Colonic mucosa (tissue), 4 donors: ENCODE data around the gene FMNL1. TPM values are rescaled to one million over a fixed set of nuclear protein-coding genes. Genes with fewer than 3 reads are reported as not detected.

ENCODE experiments used
- DNase-seq: peaks from one replicate; pipeline ENCODE4 v3.0.0-alpha.2; 2020
- H3K27ac ChIP-seq: fragments of 200-600 bp; one replicate; pipeline ENCODE4 v1.8.0; 2021
- H3K27me3 ChIP-seq: fragments of 200-600 bp; one replicate; pipeline ENCODE4 v1.8.0; 2021
- H3K36me3 ChIP-seq: fragments of 200-600 bp; one replicate; pipeline ENCODE4 v1.8.0; 2021
- H3K4me1 ChIP-seq: fragments of 200-600 bp; one replicate; pipeline ENCODE4 v1.8.0; 2021; ENCODE audit warnings: mild to moderate bottlenecking
- H3K4me3 ChIP-seq: fragments of 200-600 bp; one replicate; pipeline ENCODE4 v1.8.0; 2021
- H3K9ac ChIP-seq, 2 donors: one replicate each; pipeline ENCODE4 v1.7.0; 2013; ENCODE audit warnings: control low read depth in 2 of 2, low read depth in 2 of 2, low read length in 2 of 2
- H3K9me3 ChIP-seq: fragments of 200-600 bp; one replicate; pipeline ENCODE4 v1.8.0; 2021
- intact Hi-C: fragments of 100-400 bp; cut with DNase I; formaldehyde crosslinking; loops from one replicate; pipeline ENCODE4 v1.14.1; 2022
- total RNA-seq, 2 donors: library from RNA; stranded (reverse); fragmentation: NEBNext Ultra II Directional in 1 of 2; extraction: Animal tissue kit (Norgen Biotek cat#: 25700) in 1 of 2; gene quantifications; one replicate each; pipeline ENCODE4 v1.2.1, GENCODE V29; 2021
- TF ChIP-seq, protein P1 (sequence below): fragments of 200-600 bp; IDR thresholded peaks from one replicate; pipeline ENCODE4 v1.8.0; 2022; ENCODE audit warnings: antibody characterized with exemption, mild to moderate bottlenecking
- donor health status: healthy.
- donor health status: DM: no; HTN: no; CAD: no.
- donor health status: DM: no; HTN: no; CAD: no.

Gene FMNL1
- total RNA-seq, 2 donors from 2014 or later, result 6.8 to 8.4 TPM

DNA sequence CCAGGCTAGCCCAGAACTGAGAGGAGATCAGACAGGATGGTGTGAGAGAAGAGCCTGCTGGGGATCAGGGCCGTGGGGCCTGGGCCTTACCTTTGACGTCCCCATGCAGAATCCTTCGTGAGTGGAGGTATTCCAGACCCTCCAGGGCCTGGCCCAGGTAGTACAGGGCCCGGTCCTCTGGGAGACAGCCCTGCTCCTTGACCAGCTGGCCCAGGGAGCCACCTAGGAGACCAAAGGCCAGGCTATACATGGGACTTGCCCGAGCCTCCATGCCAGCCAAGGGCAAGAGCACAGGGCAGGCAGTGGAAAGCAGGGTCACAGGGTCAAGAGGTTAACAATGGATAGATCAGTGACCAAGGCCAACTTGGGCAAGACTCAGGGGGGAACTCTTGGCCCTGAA lies 52.3 kb downstream of the FMNL1 start:
- H3K4me3 ChIP-seq, result no peak overlapping the region
- no peak for DNase-seq
- H3K9me3 ChIP-seq, result no peaks in the 10 kb centered on the region
- TF ChIP-seq, protein P1, sequence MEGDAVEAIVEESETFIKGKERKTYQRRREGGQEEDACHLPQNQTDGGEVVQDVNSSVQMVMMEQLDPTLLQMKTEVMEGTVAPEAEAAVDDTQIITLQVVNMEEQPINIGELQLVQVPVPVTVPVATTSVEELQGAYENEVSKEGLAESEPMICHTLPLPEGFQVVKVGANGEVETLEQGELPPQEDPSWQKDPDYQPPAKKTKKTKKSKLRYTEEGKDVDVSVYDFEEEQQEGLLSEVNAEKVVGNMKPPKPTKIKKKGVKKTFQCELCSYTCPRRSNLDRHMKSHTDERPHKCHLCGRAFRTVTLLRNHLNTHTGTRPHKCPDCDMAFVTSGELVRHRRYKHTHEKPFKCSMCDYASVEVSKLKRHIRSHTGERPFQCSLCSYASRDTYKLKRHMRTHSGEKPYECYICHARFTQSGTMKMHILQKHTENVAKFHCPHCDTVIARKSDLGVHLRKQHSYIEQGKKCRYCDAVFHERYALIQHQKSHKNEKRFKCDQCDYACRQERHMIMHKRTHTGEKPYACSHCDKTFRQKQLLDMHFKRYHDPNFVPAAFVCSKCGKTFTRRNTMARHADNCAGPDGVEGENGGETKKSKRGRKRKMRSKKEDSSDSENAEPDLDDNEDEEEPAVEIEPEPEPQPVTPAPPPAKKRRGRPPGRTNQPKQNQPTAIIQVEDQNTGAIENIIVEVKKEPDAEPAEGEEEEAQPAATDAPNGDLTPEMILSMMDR, result no peak
- peaks cover 26% of the 10 kb centered on the region for H3K36me3 ChIP-seq
- H3K27me3 ChIP-seq, result no peaks in the 10 kb centered on the region
- no peak overlapping the region for H3K27ac ChIP-seq
- intact Hi-C loops, result no loop called here
- peaks cover 5% of the 10 kb centered on the region for H3K4me1 ChIP-seq
- no peak overlapping the region for H3K9ac ChIP-seq

DNA sequence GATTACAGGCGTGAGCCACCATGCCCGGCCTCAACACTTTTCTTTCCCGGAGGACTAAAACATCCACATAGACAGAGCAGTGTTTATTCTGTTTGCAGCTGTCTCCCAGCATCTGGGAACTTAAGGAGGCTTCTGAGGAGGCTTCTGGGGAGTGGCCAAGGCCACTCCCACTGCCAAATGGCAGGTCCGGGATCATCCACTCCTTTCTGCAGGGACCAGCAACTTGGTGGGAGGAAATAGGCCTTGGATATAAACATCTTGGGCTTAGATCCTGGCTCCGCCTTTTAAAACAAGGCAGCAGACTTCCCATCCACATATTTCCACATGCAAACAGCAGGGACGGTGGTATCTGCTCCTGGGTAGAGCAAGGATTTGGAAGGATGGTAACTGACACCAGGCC lies 54.3 kb downstream of the FMNL1 start:
- intact Hi-C loops, result no loop called here
- TF ChIP-seq, protein P1, result no peak
- no peak overlapping the region for H3K9ac ChIP-seq
- H3K27ac ChIP-seq, result no peak overlapping the region
- peaks cover 10% of the 10 kb centered on the region for H3K36me3 ChIP-seq
- no peaks in the 10 kb centered on the region for H3K9me3 ChIP-seq
- peaks cover 5% of the 10 kb centered on the region for H3K4me1 ChIP-seq
- no peak for DNase-seq
- no peaks in the 10 kb centered on the region for H3K27me3 ChIP-seq
- no peak overlapping the region for H3K4me3 ChIP-seq

DNA sequence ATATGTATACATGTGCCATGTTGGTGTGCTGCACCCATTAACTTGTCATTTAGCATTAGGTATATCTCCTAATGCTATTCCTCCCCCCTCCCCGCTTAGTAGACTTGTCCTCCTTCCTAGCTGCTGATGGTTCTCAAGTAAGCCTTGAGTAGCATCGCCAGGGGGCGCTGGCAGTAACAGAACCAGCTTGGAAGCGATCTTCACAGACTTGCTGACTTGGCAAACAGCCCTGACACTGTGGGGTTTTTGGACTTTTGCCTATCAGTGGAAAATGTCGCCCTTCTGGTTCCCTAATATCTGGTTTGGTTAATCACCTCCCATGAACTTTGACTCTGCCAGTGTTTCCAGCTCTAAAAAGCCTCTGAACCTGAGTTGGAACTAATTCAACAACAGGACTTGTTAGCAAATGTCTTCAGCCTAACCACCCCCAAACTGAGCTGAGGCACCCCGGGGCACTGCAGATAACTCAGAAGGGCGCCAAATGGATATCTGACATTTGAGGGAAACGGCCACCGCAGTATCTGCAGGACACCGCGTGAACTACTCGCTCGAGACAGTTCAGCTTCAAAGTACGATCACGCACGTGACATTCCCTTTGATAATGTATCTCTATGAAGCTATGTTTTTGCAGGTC lies 55.6 kb downstream of the FMNL1 start:
- Histone ChIP-seq H3K4me3 (no peak overlapping the region), H3K4me1 (peaks cover 5% of the 10 kb centered on the region)

DNA sequence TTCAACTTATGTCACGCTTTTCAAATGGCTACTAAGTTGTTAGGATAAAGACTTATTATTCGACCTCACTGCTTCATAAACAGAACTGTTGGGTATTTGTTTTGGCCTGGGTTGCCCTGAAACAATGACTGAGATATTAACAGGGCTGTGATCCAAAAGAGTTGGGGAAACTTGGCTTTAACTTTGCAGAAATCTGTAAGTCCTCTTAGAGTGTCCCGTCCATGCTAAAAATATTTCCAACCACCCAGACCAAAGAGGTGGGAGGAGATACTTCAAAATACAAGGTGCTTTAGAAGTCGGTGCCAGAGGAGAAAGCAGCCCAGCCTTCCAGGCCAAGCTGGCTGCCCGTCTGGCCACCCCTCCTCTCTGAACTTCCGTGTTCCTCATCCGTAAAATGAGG lies 56.3 kb downstream of the FMNL1 start:
- no peak for DNase-seq
- Histone ChIP-seq H3K4me1 (peaks cover 5% of the 10 kb centered on the region), H3K9me3 (no peaks in the 10 kb centered on the region), H3K4me3 (no peak overlapping the region), H3K36me3 (peaks cover 9% of the 10 kb centered on the region), H3K27ac (no peak overlapping the region), H3K27me3 (no peaks in the 10 kb centered on the region), H3K9ac (no peak overlapping the region)
- TF ChIP-seq, protein P1, result no peak
- intact Hi-C loops, result loop anchor here (1.0 kb wide), 1 partner anchor 107 kb away; no protein-coding TSS in a partner anchor

More for the DNA sequence above, 55.6 kb downstream of the FMNL1 start:
- H3K9ac ChIP-seq, result no peak overlapping the region
- H3K27ac ChIP-seq, result no peak overlapping the region
- peaks cover 9% of the 10 kb centered on the region for H3K36me3 ChIP-seq
- TF ChIP-seq, protein P1, result peak; percentile 63
- H3K9me3 ChIP-seq, result no peaks in the 10 kb centered on the region
- DNase-seq, result peak; percentile 94
- no peaks in the 10 kb centered on the region for H3K27me3 ChIP-seq
- intact Hi-C loops, result loop anchor here (1.0 kb wide), 1 partner anchor 108 kb away; no protein-coding TSS in a partner anchor

DNA sequence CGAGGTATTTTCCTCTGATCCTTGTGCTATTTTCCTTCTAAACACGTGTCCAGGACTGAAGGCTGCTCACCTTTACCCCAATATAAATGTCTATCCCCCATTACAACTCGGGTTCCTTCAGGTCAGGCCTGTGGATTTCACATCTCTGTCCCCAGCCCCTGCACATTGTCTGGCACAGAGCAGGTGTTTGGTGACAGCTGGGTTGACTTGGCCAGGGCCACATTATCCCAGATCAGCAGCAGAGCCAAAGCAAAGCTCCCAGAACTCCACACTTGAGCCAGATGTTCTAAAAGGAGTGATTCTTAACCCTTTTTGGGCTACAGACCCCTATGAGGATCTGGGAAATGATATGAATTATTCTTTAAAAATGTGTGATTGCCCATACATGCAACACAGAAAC lies 58.2 kb downstream of the FMNL1 start:
- Histone ChIP-seq H3K4me1 (peaks cover 5% of the 10 kb centered on the region), H3K27ac (no peak overlapping the region)

More for the DNA sequence above, 58.2 kb downstream of the FMNL1 start:
- TF ChIP-seq, protein P1, result no peak
- DNase-seq, result no peak
- Histone ChIP-seq H3K36me3 (peaks cover 10% of the 10 kb centered on the region), H3K27me3 (no peaks in the 10 kb centered on the region), H3K9me3 (no peaks in the 10 kb centered on the region), H3K9ac (no peak overlapping the region), H3K4me3 (no peak overlapping the region)
- intact Hi-C loops, result no loop called here
